Caco-2 (cell line): ENCODE measurements around the gene TMX2. TPM values are rescaled to one million over a fixed set of nuclear protein-coding genes. Genes with fewer than 3 reads are reported as not detected.

Source experiments
- BruUV-seq: library from RNA; stranded (reverse); fragments of 400-500 nt; replicated peaks from 2 replicates; lab custom pipeline; 2021; lab: Mats Ljungman, UMichigan
- CTCF ChIA-PET: fragments of 300-600 bp; sonication (Branson Sonifier 250); formaldehyde crosslinking; loops from one replicate; lab custom pipeline; 2022; ENCODE audit warnings: antibody characterized with exemption; lab: Charles Lee
- POLR2A ChIA-PET: fragments of 300-600 bp; sonication (Branson Sonifier 250); formaldehyde crosslinking; loops from one replicate; lab custom pipeline; 2022; ENCODE audit warnings: antibody characterized with exemption; lab: Charles Lee
- DNase-seq, 2 experiments: peaks; one replicate each; pipeline versions ENCODE4 v3.0.0 to v3.0.0-alpha.2; 2020 to 2022
- H3K27me3 ChIP-seq: replicated peaks from 2 replicates; pipeline ENCODE4 v1.6.0; 2011; ENCODE audit warnings: low read length; ENCODE audit not compliant: control insufficient read depth, insufficient read depth
- H3K36me3 ChIP-seq: 2 replicates; pipeline ENCODE4 v1.5.1; 2011; ENCODE audit warnings: low read length; ENCODE audit not compliant: control insufficient read depth, insufficient read depth
- H3K4me1 ChIP-seq: fragments of 250-450 bp; sonication (Bioruptor Pico); 2 replicates; pipeline ENCODE4 v1.5.1; 2020; ENCODE audit warnings: mild to moderate bottlenecking
- H3K4me3 ChIP-seq: 2 replicates; pipeline ENCODE4 v1.5.1; 2011; ENCODE audit warnings: low read depth, mild to moderate bottlenecking, control low read depth, low read length
- H3K9me3 ChIP-seq: fragments of 250-450 bp; sonication (Bioruptor Pico); 2 replicates; pipeline ENCODE4 v1.5.1; 2020; ENCODE audit warnings: mild to moderate bottlenecking, moderate library complexity
- H3K27ac Mint-ChIP-seq: one replicate; pipeline ENCODE4 v1.8.0; 2022; ENCODE audit warnings: mixed read lengths; ENCODE audit not compliant: unreplicated experiment
- H3K27me3 Mint-ChIP-seq: one replicate; pipeline ENCODE4 v1.8.0; 2022; ENCODE audit warnings: mixed read lengths; ENCODE audit not compliant: insufficient read depth, unreplicated experiment
- H3K36me3 Mint-ChIP-seq: one replicate; pipeline ENCODE4 v1.8.0; 2022; ENCODE audit warnings: mild to moderate bottlenecking, mixed read lengths; ENCODE audit not compliant: insufficient read depth, unreplicated experiment
- H3K4me1 Mint-ChIP-seq: one replicate; pipeline ENCODE4 v1.8.0; 2022; ENCODE audit warnings: low read depth, mixed read lengths; ENCODE audit not compliant: unreplicated experiment
- H3K4me3 Mint-ChIP-seq: one replicate; pipeline ENCODE4 v1.8.0; 2022; ENCODE audit warnings: mild to moderate bottlenecking, moderate library complexity, mixed read lengths; ENCODE audit not compliant: unreplicated experiment
- H3K9me3 Mint-ChIP-seq: one replicate; pipeline ENCODE4 v1.8.0; 2022; ENCODE audit warnings: mixed read lengths; ENCODE audit not compliant: unreplicated experiment
- CTCF ChIP-seq, 2 experiments: fragments of 200-600 bp in 1 of 2; IDR thresholded peaks; 1 replicate in 1 of 2; 2 replicates in 1 of 2; pipeline versions ENCODE4 v1.5.1 to v1.8.0; 2011 to 2022; ENCODE audit warnings: antibody characterized with exemption in 1 of 2, control low read depth in 1 of 2, inconsistent platforms in 1 of 2, low read depth in 1 of 2, low read length in 1 of 2, mild to moderate bottlenecking in 1 of 2, moderate library complexity in 1 of 2; ENCODE audit not compliant: insufficient read depth in 1 of 2, severe bottlenecking in 1 of 2, unreplicated experiment in 1 of 2
- intact Hi-C: fragments of 100-400 bp; cut with micrococcal nuclease; formaldehyde crosslinking; loops from one replicate; pipeline ENCODE4 v1.10.0; 2022; ENCODE audit not compliant: unreplicated experiment
- total RNA-seq: library from RNA; stranded (reverse); gene quantifications from 2 replicates; pipeline ENCODE4 v1.2.3, GENCODE V29; 2022

Gene TMX2
- total RNA-seq, 1 experiment from 2014 or later: 150 TPM

- Histone ChIP-seq H3K4me3 (no peak overlapping the region), H3K36me3 (peaks cover 6% of the 10 kb centered on the region; the same call in 1 of the 2 replicates), H3K4me1 (peaks cover 17% of the 10 kb centered on the region), H3K9me3 (peaks cover 3% of the 10 kb centered on the region), H3K27me3 (no peaks in the 10 kb centered on the region)
- no peak for TF ChIP-seq CTCF (IDR thresholded peaks at IDR 0.05; ENCODE audit: insufficient read depth in 1 of 2, low read depth in 1 of 2, low read length in 1 of 2, severe bottlenecking in 1 of 2, unreplicated experiment in 1 of 2)
- no peaks in the 10 kb centered on the region for H3K9me3 Mint-ChIP-seq
- ChIA-PET POLR2A (interaction anchor here (0.6 to 1.0 kb wide), 2 partner anchors 24 to 43 kb away, joined by 3 to 4 read pairs; partner anchors contain the start of gene MED19), CTCF (interaction anchor here (1.3 kb wide), 1 partner anchor 65 kb away, joined by 4 read pairs; no protein-coding TSS in a partner anchor)
- no TSS peak for BruUV-seq
- peak overlapping the region; percentile 65 for H3K27ac Mint-ChIP-seq
- intact Hi-C loops: no loop called here
- peaks cover 16% of the 10 kb centered on the region for H3K4me1 Mint-ChIP-seq
- H3K36me3 Mint-ChIP-seq: peaks cover 77% of the 10 kb centered on the region
- no peaks in the 10 kb centered on the region for H3K27me3 Mint-ChIP-seq
- peak overlapping the region; percentile 34 for H3K4me3 Mint-ChIP-seq
- DNase-seq: peak; percentile 61 to 74
Observed at GRCh38 chr11:57735619-57736298, 23.4 kb downstream of the TMX2 start.

GRCh38 chr11:57741132-57742086 lies 29.0 kb downstream of the TMX2 start, which contains the start of gene SELENOH:
Gene SELENOH, plus strand, starts transcription at chr11:57741491. Its CDS starts 105 bp downstream, at chr11:57741596.
- ChIA-PET POLR2A (interaction anchor here (0.6 to 1.7 kb wide), 11 partner anchors 10 to 89 kb away, joined by 3 to 15 read pairs (median 6); partner anchors contain the start of genes BTBD18, CTNND1, MED19 and TMX2), CTCF (interaction anchor here (0.7 to 1.9 kb wide), 4 partner anchors 10 to 79 kb away, joined by 3 to 14 read pairs (median 4); partner anchors contain the start of gene BTBD18)
- no peaks in the 10 kb centered on the region for H3K27me3 Mint-ChIP-seq
- peaks cover 5% of the 10 kb centered on the region for H3K4me1 ChIP-seq
- no peak for TF ChIP-seq CTCF (IDR thresholded peaks at IDR 0.05; ENCODE audit: insufficient read depth in 1 of 2, low read depth in 1 of 2, low read length in 1 of 2, severe bottlenecking in 1 of 2, unreplicated experiment in 1 of 2)
- H3K36me3 Mint-ChIP-seq: peaks cover 88% of the 10 kb centered on the region
- H3K4me3 Mint-ChIP-seq: peak within 1 kb of the TSS; percentile 94
- H3K9me3 ChIP-seq: no peaks in the 10 kb centered on the region
- peak; percentile 98 to 99 for DNase-seq
- intact Hi-C loops: loop anchor here (1.0 kb wide), 4 partner anchors 20 to 74 kb away; partner anchors contain the start of genes CTNND1, MED19 and TMX2
- BruUV-seq: no TSS peak
- H3K27me3 ChIP-seq: no peaks in the 10 kb centered on the region
- H3K36me3 ChIP-seq: peaks cover 8% of the 10 kb centered on the region; the same call in 1 of the 2 replicates
- H3K9me3 Mint-ChIP-seq: no peaks in the 10 kb centered on the region
- peak within 1 kb of the TSS; percentile 83 for H3K4me3 ChIP-seq
- peaks cover 1% of the 10 kb centered on the region for H3K4me1 Mint-ChIP-seq
- H3K27ac Mint-ChIP-seq: peak within 1 kb of the TSS; percentile 98
